GM18868 (cell line): Measurements from ENCODE around the gene RAD50.
"Not testable (repeated sequence)": the region's sequence is repeated elsewhere in the genome, so short reads cannot be mapped to it uniquely, and the experiment has no call there.

ENCODE experiments used
- ATAC-seq: cut with Tn5 transposase; IDR thresholded peaks from one replicate; pipeline ENCODE4 v1.9.1; 2021; ENCODE audit warnings: mild to moderate bottlenecking, moderate library complexity; ENCODE audit not compliant: unreplicated experiment

Gene RAD50

GRCh38 chr5:132628814-132629213 is 72.0 kb downstream of the RAD50 start:
- ATAC-seq, result no peak

GRCh38 chr5:132629230-132629944 is 72.6 kb downstream of the RAD50 start:
- peak; percentile 88 for ATAC-seq

GRCh38 chr5:132633587-132633986 is 76.8 kb downstream of the RAD50 start:
- ATAC-seq, result not testable (repeated sequence)

- ATAC-seq, result peak; percentile 56
These were observed 79.1 kb downstream of the RAD50 start for GRCh38 chr5:132635873-132636272.

- no peak for ATAC-seq
These were observed 80.5 kb downstream of the RAD50 start for GRCh38 chr5:132637241-132637640.

GRCh38 chr5:132639706-132640130 is 82.9 kb downstream of the RAD50 start:
- peak; percentile 64 for ATAC-seq

- no peak for ATAC-seq
These were observed 83.8 kb downstream of the RAD50 start for GRCh38 chr5:132640613-132641012.

GRCh38 chr5:132641241-132641723 is 84.5 kb downstream of the RAD50 start:
- ATAC-seq, result peak; percentile 49

- ATAC-seq, result no peak
These were observed 85.1 kb downstream of the RAD50 start for GRCh38 chr5:132641841-132642240.

- ATAC-seq, result no peak
These were observed 87.4 kb downstream of the RAD50 start for GRCh38 chr5:132644177-132644576.

- no peak for ATAC-seq
These were observed 89.9 kb downstream of the RAD50 start for GRCh38 chr5:132646583-132647266.

- ATAC-seq, result no peak
These were observed 90.7 kb downstream of the RAD50 start for GRCh38 chr5:132647473-132647872.

- ATAC-seq, result no peak
These were observed 91.6 kb downstream of the RAD50 start for GRCh38 chr5:132648355-132648754.

- no peak for ATAC-seq
These were observed 95.2 kb downstream of the RAD50 start for GRCh38 chr5:132651838-132652469.

GRCh38 chr5:132653716-132654115 is 96.9 kb downstream of the RAD50 start:
- no peak for ATAC-seq

- no peak for ATAC-seq
These were observed 99.3 kb downstream of the RAD50 start for GRCh38 chr5:132655821-132656773.

- no peak for ATAC-seq
These were observed 100.1 kb downstream of the RAD50 start for GRCh38 chr5:132656774-132657355.

GRCh38 chr5:132657676-132658380 is 101.1 kb downstream of the RAD50 start, which contains the start of gene IL13:
Gene IL13, plus strand, starts transcription at chr5:132658173. Its CDS starts 14 bp downstream, at chr5:132658187.
- no peak for ATAC-seq
